Endothelial cell of umbilical vein (primary cell): ENCODE results near the gene CCNK. TPM values are rescaled to one million over a fixed set of nuclear protein-coding genes. Genes with fewer than 3 reads are reported as not detected.

ENCODE experiments used
- BruUV-seq: library from RNA; stranded (reverse); fragments of 400-500 nt; replicated peaks from 2 replicates; lab custom pipeline; 2021; lab: Mats Ljungman, UMichigan
- CTCF ChIA-PET: fragments of 300-600, 350-600 bp; sonication (Branson Sonifier 250); formaldehyde crosslinking; loops from one replicate; lab custom pipeline; 2021; ENCODE audit warnings: antibody characterized with exemption, inconsistent platforms; lab: Charles Lee
- POLR2A ChIA-PET: fragments of 300-600, 350-600 bp; sonication (Branson Sonifier 250); formaldehyde crosslinking; loops from one replicate; lab custom pipeline; 2021; ENCODE audit warnings: antibody characterized with exemption, inconsistent platforms; lab: Charles Lee
- DNase-seq: peaks from one replicate; pipeline ENCODE4 v3.0.0-alpha.2; 2011; ENCODE audit warnings: low read depth, low spot score
- FAIRE-seq: peaks from 2 replicates; lab custom pipeline; 2011; peaks lifted over from hg19 to GRCh38; lab: Jason Lieb, UNC
- H2AFZ ChIP-seq: 2 replicates; pipeline ENCODE4 v1.6.0; 2012; ENCODE audit warnings: low read depth, low read length, control low read depth, inconsistent platforms
- H3K27ac ChIP-seq: 2 replicates; pipeline ENCODE4 v1.5.1; 2011; ENCODE audit warnings: low read depth, mild to moderate bottlenecking, control low read depth, low read length, moderate library complexity; ENCODE audit not compliant: insufficient read depth
- H3K27me3 ChIP-seq, 2 experiments: 2 replicates each; pipeline versions ENCODE4 v1.6.0 to v1.6.1; 2011; ENCODE audit warnings: low read length in 2 of 2, mixed read lengths in 1 of 2; ENCODE audit not compliant: control insufficient read depth in 2 of 2, insufficient read depth in 2 of 2
- H3K36me3 ChIP-seq, 2 experiments: 2 replicates in 1 of 2; 3 replicates in 1 of 2; pipeline ENCODE4 v1.5.1; 2011; ENCODE audit warnings: low read length in 2 of 2, mild to moderate bottlenecking in 1 of 2, moderate library complexity in 1 of 2; ENCODE audit not compliant: control insufficient read depth in 2 of 2, insufficient read depth in 2 of 2; ENCODE audit errors: extremely low read depth in 1 of 2
- H3K4me1 ChIP-seq: 3 replicates; pipeline ENCODE4 v1.5.1; 2011; ENCODE audit warnings: mild to moderate bottlenecking, low read length; ENCODE audit not compliant: control insufficient read depth, insufficient read depth; ENCODE audit errors: extremely low read depth
- H3K4me2 ChIP-seq: 2 replicates; pipeline ENCODE4 v1.6.1; 2011; ENCODE audit warnings: low read length, control low read depth, mixed read lengths; ENCODE audit not compliant: insufficient read depth
- H3K4me3 ChIP-seq, 3 experiments: fragments of 200-600 bp in 1 of 3; sonication (generic), shearing (Covaris generic) in 1 of 3; replicated peaks in 1 of 3; 2 replicates each; pipeline ENCODE4 v1.5.1; 2011 to 2016; ENCODE audit warnings: control low read depth in 3 of 3, low read length in 3 of 3, mild to moderate bottlenecking in 2 of 3, inconsistent platforms in 1 of 3, low read depth in 1 of 3, moderate library complexity in 1 of 3; ENCODE audit not compliant: insufficient read depth in 1 of 3
- H3K79me2 ChIP-seq: 2 replicates; pipeline ENCODE4 v1.6.0; 2012; ENCODE audit warnings: low read length, inconsistent platforms; ENCODE audit not compliant: control insufficient read depth, insufficient read depth
- H3K9ac ChIP-seq: replicated peaks from 2 replicates; pipeline ENCODE3; 2011; ENCODE audit warnings: low read length, control low read depth; ENCODE audit not compliant: insufficient read depth; ENCODE audit errors: extremely low read depth
- H3K9me1 ChIP-seq: replicated peaks from 3 replicates; pipeline ENCODE4 v1.6.0; 2011; ENCODE audit warnings: mild to moderate bottlenecking, low read length; ENCODE audit not compliant: control insufficient read depth, insufficient read depth; ENCODE audit errors: extremely low read depth
- H3K9me3 ChIP-seq: replicated peaks from 2 replicates; pipeline ENCODE4 v1.5.1; 2012; ENCODE audit warnings: low read length, inconsistent platforms; ENCODE audit not compliant: control insufficient read depth, insufficient read depth
- H4K20me1 ChIP-seq: replicated peaks from 2 replicates; pipeline ENCODE3; 2011; ENCODE audit warnings: mild to moderate bottlenecking, low read length; ENCODE audit not compliant: control insufficient read depth, insufficient read depth; ENCODE audit errors: extremely low read depth
- CTCF ChIP-seq, 2 donors: IDR thresholded peaks; 1 replicate in 1 of 2; 2 replicates in 1 of 2; pipeline ENCODE4 v1.5.1; 2011; ENCODE audit warnings: low read length in 2 of 2, mild to moderate bottlenecking in 2 of 2, moderate library complexity in 2 of 2, control low read depth in 1 of 2, inconsistent platforms in 1 of 2, low read depth in 1 of 2; ENCODE audit not compliant: insufficient read depth in 1 of 2; ENCODE audit errors: extremely low read depth in 1 of 2
- EZH2 ChIP-seq: IDR thresholded peaks from 2 replicates; pipeline ENCODE4 v1.6.1; 2012; ENCODE audit warnings: borderline replicate concordance, low read depth, mild to moderate bottlenecking, moderate library complexity, low read length, inconsistent platforms; ENCODE audit not compliant: severe bottlenecking
- FOS ChIP-seq: IDR thresholded peaks from 2 replicates; pipeline ENCODE4 v1.6.1; 2011; ENCODE audit warnings: mild to moderate bottlenecking, low read length, moderate library complexity, borderline replicate concordance; ENCODE audit not compliant: insufficient read depth
- GATA2 ChIP-seq: IDR thresholded peaks from 2 replicates; pipeline ENCODE4 v1.7.0; 2011; ENCODE audit warnings: low read depth, mild to moderate bottlenecking, moderate library complexity, mixed read lengths, low read length; ENCODE audit not compliant: insufficient read length, insufficient read depth
- JUN ChIP-seq: IDR thresholded peaks from 2 replicates; pipeline ENCODE4 v1.6.1; 2011; ENCODE audit warnings: borderline replicate concordance, low read depth; ENCODE audit not compliant: insufficient read length, insufficient read depth
- MAX ChIP-seq: IDR thresholded peaks from 2 replicates; pipeline ENCODE4 v1.6.1; 2011; ENCODE audit not compliant: insufficient read depth, insufficient read length
- MYC ChIP-seq: IDR thresholded peaks from one replicate; pipeline ENCODE4 v1.6.1; 2011; ENCODE audit warnings: mild to moderate bottlenecking, low read depth, low read length
- POLR2A ChIP-seq: IDR thresholded peaks from 2 replicates; pipeline ENCODE4 v1.6.1; 2012; ENCODE audit warnings: low read depth, mild to moderate bottlenecking, control low read depth, low read length
- POLR2AphosphoS5 ChIP-seq: IDR thresholded peaks from 2 replicates; pipeline ENCODE4 v1.6.1; 2012; ENCODE audit warnings: low read depth, mild to moderate bottlenecking, control low read depth, low read length, moderate library complexity; ENCODE audit not compliant: insufficient read depth
- dilution Hi-C: fragments of 300-500 bp; cut with MboI; formaldehyde crosslinking; loops from one replicate; pipeline ENCODE4 v1.15.0; 2019; ENCODE audit warnings: low sequenced_read_pairs; ENCODE audit not compliant: extremely low pct_ligation_motif_present
- intact Hi-C: fragments of 100-400 bp; cut with micrococcal nuclease; formaldehyde crosslinking; loops from one replicate; pipeline ENCODE4 v1.10.0; 2022
- polyA plus RNA-seq, 4 experiments: library from polyadenylated mRNA; depleted of rRNA in 3 of 4; stranded (reverse) in 3 of 4; unstranded in 1 of 4; fragments of >200 nt; gene quantifications; 2 replicates each; pipeline versions ENCODE4 v1.2.1 to v1.2.3, GENCODE V29; 2011 to 2012; ENCODE audit warnings: missing spikeins in 1 of 4
- total RNA-seq: library from RNA; stranded (reverse); gene quantifications from 2 replicates; pipeline ENCODE4 v1.2.3, GENCODE V29; 2021

The CCNK gene
- total and polyA plus RNA-seq, 2 donors (not counting 3 experiments of a cell fraction or from before 2014, with no cell fraction given): 11.9 to 59.3 TPM

DNA sequence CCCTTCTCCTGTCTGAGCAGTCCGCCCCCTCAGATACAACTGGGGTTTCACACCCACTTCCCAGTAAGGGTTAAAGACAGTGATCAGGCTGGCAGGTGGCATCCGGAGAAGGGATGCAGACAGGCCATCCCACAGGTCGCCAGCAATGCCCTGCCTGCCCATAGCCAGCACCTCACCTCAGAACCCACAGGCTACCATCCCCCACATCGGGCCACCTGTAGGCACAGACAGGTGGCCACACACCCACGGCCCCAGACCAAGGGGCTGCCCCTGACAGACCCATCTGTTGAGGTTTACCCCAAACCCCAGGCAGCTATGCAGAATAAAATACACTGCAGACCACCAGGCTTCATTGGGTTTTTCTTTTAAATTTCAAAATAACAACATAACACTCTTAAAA lies 57.5 kb downstream of the CCNK start:
- FAIRE-seq: no peak
- H3K4me3 ChIP-seq: no peak overlapping the region
- no peaks in the 10 kb centered on the region for H4K20me1 ChIP-seq
- no peaks in the 10 kb centered on the region for H3K27me3 ChIP-seq
- CTCF ChIA-PET: interaction anchor here (1.1 to 1.7 kb wide), 4 partner anchors 17 to 90 kb away, joined by 3 to 4 read pairs (median 4); no protein-coding TSS in a partner anchor
- intact Hi-C loops: loop anchor here (2.0 to 10.0 kb wide), 3 partner anchors 14 to 216 kb away; no protein-coding TSS in a partner anchor
- H2AFZ ChIP-seq: no peak overlapping the region
- no peaks in the 10 kb centered on the region for H3K36me3 ChIP-seq
- TF ChIP-seq GATA2: no peak
- TF ChIP-seq EZH2: no peak
- TF ChIP-seq MAX: no peak
- TF ChIP-seq MYC: no peak
- TF ChIP-seq FOS: no peak
- no peak for TF ChIP-seq POLR2A
- TF ChIP-seq JUN: no peak
- TF ChIP-seq POLR2AphosphoS5: no peak
- TF ChIP-seq CTCF (IDR thresholded peaks at IDR 0.05; ENCODE audit: extremely low read depth in 1 of 2, insufficient read depth in 1 of 2, low read depth in 1 of 2, low read length in 2 of 2): no peak
- H3K9me1 ChIP-seq: no peaks in the 10 kb centered on the region
- POLR2A ChIA-PET: no interaction called here
- H3K79me2 ChIP-seq: no peaks in the 10 kb centered on the region
- peaks cover 2% of the 10 kb centered on the region for H3K4me1 ChIP-seq
- dilution Hi-C loops: no loop called here
- no peak overlapping the region for H3K4me2 ChIP-seq
- no peak for DNase-seq
- no peak overlapping the region for H3K9ac ChIP-seq
- no peak overlapping the region for H3K27ac ChIP-seq
- no TSS peak for BruUV-seq
- no peaks in the 10 kb centered on the region for H3K9me3 ChIP-seq
